VCaP (cell line): Measurements from ENCODE around the gene FZD2.
"Not testable (repeated sequence)": the region's sequence is repeated elsewhere in the genome, so short reads cannot be mapped to it uniquely, and the experiment has no call there.

ENCODE experiments used
- H3K27ac ChIP-seq: fragments of 450-650 bp; 2 replicates; pipeline ENCODE4 v1.5.1; 2017
- CTCF ChIP-seq: fragments of 450-650 bp; conservative IDR thresholded peaks from 2 replicates; pipeline ENCODE4 v1.5.1; 2017; ENCODE audit warnings: mild to moderate bottlenecking, moderate library complexity

Gene FZD2

DNA sequence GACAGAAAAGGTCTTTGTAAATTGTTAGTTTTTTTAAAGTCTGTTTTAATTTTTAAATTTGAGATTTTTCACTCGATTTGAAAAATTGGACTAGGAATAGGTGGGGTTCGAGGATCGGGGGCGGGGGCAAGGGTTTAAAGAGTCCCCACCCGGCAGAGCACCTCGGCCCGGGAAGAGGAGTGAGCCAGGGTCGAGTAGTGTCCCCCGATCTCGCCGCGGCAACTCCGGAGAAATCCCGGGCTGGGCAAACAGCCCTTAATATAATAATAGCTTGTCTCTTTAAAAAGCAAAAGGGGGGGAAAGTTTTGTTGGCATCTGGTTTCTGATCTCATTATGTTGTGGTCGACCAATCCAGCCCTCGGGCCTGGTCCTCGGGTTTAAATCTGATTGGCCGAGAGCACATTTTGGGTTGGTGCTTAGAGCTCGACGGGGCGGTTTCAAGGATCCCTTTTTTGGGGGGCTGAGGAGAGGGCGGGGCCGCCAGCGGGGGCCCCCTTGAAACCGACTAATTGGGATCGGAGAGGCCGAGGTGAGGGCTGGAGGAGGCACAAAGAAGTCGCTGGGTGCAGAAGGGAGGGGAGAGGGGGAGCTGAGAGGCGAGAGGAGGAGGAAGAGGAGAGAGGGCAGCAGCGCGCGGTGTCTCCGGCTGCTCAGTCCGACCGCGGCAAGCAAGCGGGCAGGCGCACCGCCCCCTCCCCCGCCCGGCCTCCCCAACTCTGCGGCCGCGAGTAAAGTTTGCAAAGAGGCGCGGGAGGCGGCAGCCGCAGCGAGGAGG is at the start of gene FZD2:
Gene FZD2 (plus strand): TSS at position 653 of the 775 bp plus-strand sequence. CDS start 205 bp downstream, outside the sequence.
- H3K27ac ChIP-seq, result peak within 1 kb of the TSS; percentile 60; the same call in 1 of the 2 replicates
- TF ChIP-seq CTCF, result no peak

GRCh38 chr17:44511241-44512134 is 45.8 kb upstream of the FZD2 start:
- not testable (repeated sequence) for H3K27ac ChIP-seq

- no peak overlapping the region for H3K27ac ChIP-seq
These were observed 39.3 kb upstream of the FZD2 start for GRCh38 chr17:44518032-44518431.

DNA sequence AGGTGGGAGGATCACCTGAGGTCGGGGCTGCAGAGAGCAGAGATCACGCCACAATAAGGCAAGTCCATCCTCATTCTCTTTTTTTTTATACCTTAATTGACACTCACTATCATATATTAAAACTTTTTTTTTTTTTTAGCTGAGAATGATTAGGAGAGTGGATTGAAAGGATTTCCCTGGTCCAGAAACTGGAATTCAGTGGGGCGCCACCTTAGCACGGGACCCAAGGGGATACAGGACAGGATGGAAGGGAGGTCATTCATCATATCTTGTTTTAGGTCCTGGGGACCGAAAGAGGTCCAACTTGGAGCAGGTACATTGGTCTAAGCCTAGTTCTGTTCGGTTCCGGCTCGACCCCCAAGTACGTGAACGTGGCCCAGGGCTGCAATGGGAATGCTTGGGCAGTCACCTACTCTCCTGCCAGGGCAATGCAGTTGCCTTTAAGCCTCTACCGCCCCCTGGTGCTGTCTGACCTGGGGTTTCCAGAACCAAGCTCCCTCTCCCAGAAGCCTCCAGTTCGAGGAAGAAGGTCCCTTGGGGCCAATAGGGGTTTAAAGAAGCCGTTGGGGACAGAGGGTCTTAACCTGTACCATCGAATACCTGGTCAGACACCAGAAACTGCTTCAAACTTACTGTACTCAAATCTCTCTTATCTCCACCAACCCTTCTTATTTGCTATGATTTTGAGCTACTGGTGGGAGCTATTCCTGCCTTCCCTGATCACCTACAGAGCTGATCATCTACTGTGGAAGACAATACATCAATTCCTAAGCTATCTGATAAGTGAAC is 34.2 kb upstream of the FZD2 start:
- TF ChIP-seq CTCF, result peak; percentile 70

More at GRCh38 chr17:44518032-44518431, 39.3 kb upstream of the FZD2 start:
- no peak for TF ChIP-seq CTCF

GRCh38 chr17:44523672-44523972 is 33.7 kb upstream of the FZD2 start:
- no peak overlapping the region for H3K27ac ChIP-seq

More for the DNA sequence above, 34.2 kb upstream of the FZD2 start:
- no peak overlapping the region for H3K27ac ChIP-seq

DNA sequence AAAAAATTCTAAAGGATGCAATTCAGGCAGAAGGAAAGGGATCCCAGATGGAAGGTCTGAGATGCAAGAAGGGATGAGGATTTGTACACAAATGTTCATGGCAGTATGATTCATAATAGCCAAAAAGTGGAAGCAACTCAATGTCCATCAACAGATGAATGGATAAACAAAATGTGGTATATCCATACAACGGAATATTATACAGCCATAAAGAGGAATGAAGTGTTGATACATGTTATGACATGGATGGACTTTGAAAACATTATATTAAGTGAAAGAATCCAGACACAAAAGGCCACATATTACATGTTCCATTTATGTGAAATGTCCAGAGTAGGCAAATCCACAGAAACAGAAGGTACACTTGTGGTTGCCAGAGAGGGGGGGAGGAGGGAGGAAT is 30.2 kb upstream of the FZD2 start:
- H3K27ac ChIP-seq, result no peak overlapping the region
- no peak for TF ChIP-seq CTCF

More at GRCh38 chr17:44523672-44523972, 33.7 kb upstream of the FZD2 start:
- TF ChIP-seq CTCF, result no peak

DNA sequence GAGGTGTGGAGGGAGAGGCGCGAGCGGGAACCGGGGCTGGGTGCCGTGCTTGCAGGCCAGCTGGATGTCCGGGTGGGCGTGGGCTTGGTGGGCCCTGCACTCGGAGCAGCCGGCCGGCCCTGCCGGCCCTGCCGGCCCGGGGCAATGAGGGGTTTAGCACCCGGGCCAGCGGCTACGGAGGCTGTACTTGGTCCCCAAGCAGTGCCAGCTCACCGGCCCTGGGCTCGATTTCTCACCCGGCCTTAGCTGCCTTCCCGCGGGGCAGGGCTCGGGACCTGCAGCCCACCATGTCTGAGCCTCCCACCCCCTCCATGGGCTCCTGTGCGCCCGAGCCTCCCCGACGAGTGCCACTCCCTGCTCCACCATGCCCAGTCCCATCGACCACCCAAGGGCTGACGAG is 29.3 kb upstream of the FZD2 start:
- TF ChIP-seq CTCF, result no peak
- H3K27ac ChIP-seq, result no peak overlapping the region
